GM19035 (cell line): ENCODE measurements around the gene MIER1.
"Not testable (repeated sequence)": the region's sequence is repeated elsewhere in the genome, so short reads cannot be mapped to it uniquely, and the experiment has no call there.

Source experiments
- ATAC-seq: cut with Tn5 transposase; IDR thresholded peaks from one replicate; pipeline ENCODE4 v1.9.1; 2021; ENCODE audit not compliant: unreplicated experiment

MIER1 gene

DNA sequence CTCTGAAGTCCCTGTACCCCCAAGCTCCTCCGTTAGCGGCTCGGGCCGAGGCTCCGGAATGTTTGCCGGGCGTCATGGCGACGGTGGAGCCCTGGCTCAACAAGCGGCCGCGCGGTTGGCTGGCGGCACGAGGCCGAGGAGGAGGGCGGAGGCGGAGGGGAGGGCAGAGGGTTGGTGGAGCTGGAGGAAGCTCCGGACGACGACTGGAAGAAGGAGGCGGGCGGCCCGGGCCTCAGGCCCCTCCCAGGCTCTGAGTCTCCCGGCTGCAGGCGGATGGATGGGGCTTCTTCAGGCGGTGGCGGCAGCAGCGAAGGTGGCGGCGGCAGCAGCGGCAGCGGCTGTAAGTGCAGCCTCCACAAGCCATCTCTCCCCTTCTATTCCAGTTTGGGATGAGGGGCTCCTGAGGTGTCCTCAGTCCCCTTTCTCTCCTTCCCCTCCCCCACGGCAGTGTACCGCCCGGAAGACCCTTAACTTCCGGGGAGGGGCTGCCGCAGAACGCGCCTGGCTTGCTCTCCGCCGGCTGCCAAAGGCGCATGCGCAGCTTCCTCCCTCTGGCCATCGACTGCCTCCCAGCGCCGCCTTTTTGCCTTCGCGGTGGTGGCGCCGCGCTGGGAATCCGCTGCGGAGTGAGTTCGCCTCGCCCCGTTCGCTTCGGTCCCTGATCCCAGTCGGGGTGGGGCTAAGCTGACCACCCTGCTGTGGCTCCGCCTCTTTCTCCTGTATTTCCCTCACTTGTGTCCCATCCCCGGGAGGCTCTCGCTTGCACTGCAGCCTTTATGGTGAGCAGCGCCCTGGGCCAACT is at the start of gene MIER1, which contains the start of gene DNAI4:
Gene MIER1 (plus strand): TSS at position 235 of the 802 bp plus-strand sequence. CDS start 39 bp downstream, at position 274.
Gene DNAI4 (minus strand): TSS at position 101 of the 802 bp plus-strand sequence. CDS start 25 bp downstream, at position 76.
- ATAC-seq = peak; percentile 93

DNA sequence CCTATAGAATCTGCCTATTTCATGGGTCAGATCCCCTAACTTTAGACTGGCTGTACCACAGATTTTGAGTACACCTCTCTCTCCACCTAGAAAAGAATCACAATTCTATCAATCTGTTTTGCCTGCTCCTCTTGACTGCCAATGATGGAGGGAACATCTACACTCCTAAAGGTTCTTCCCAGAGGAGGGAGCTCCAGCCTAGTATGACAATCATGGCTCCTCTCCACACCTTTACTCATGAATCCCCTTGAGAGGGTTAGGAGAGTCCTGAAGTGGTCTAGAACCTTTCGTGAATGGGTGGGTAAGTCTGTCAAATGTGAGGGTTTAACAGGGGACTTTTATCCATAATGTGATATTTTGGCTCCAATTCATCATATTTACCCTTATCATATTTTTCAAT is 48.1 kb upstream of the MIER1 start:
- ATAC-seq = no peak

DNA sequence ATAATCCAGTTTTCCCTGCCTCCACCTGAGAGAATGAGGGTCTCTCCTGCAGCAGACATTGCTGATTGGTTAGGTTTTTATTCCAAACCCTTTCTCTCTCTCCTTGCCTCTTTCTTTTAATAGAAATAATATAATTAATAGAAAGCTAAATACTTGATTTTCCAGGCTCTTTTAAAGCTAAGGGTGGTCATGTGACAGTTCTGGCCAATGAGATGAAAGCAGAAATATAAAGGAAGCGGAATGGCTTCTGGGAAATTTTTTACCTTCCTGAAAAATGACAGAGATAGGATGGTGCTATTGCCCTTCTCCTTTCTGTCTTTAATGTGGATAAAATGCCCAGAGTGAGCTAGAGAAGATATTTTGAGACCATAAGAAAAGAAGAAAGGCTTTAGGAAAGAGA is 35.8 kb upstream of the MIER1 start:
- no peak for ATAC-seq

DNA sequence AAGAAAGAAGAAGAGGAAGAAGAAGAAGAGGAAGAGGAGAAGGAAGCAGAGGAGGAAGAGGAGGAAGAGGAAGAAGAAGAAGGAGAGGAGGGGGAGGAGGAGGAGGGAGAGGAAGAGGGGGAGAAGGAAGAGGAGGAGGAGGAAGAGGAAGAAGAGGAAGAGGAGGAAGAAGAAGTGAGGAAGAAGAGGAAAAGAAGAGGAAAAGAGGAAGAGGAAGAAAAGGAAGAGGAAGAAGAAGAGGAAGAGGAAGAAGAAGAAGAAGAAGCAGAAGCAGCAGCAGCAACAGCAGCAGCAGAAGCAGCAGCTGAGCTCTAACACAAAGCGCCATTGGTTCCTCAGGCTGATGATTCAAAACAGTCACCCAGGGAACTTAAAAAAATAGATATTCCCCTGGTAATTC is 34.2 kb upstream of the MIER1 start:
- ATAC-seq = no peak

DNA sequence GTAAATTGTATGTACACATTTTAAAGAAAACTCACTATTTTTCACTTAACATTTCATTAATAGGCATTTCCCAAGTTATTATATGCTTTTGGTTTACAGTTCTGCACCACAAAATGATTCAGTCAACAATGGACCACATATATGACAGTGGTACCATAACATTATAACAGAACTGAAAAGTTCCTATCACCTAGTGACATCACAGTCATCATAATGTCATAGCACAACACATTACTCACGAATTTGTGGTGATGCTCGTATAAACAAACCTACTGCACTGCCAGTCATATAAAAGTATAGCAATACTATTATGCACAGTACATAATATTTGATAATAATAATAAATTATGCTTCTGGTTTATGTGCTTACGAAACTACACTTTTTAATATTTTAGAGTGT is 31.1 kb upstream of the MIER1 start:
- ATAC-seq = no peak

DNA sequence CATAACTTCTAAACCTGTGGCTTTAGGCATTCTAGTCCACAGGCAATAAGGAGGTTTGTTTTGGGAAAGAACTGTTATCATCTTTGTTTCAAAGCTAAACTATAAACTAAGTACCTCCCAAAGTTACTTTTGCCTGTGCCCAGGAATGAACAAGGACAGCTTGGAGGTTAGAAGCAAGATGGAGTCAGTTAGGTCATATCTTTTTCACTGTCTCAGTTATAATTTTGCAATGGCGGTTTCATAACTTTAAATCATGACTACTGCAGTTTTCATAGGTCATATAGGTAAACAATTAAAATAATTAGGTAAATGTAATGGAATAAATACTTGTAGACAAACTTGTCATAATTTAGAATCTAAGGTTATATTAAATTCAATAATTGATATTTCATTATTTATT is 9.6 kb upstream of the MIER1 start:
- not testable (repeated sequence) for ATAC-seq

DNA sequence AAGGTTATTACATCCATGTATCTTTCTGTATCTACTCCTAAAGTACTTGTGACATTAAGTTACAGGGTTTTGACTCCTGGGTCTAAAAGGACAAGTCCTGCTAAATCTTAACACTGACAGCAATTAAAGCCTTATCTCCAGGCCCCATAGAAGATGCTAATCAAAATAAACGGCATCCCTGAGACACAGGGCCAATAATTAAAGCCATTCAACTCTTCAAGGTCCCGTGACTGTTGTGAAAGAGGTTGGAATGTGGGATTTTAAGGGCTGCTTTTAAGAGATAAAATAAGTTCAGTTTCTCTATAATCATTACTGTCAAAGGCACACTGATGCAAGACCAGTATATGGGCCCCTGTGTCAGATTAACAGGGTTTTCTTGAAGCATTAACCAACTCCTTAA is 8.5 kb upstream of the MIER1 start:
- ATAC-seq = no peak

DNA sequence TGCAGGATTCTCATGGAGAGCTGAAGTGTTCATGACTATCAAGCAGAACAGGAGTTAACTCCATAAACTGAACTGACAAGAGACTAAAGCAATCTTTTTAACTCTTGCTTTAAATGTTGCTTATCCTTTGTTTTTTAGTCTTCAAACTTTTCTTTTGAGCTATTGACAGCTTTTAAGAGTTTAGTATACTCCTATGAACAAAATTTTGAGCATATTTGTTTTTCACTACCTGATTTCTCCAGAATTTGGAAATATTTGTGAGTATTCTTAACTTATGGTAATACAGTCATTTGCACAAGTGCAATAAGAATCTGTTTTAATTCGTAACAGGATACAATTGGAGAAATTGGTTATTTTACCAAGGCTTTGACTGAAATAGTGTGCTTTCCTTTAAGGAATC is 7.3 kb upstream of the MIER1 start:
- no peak for ATAC-seq

DNA sequence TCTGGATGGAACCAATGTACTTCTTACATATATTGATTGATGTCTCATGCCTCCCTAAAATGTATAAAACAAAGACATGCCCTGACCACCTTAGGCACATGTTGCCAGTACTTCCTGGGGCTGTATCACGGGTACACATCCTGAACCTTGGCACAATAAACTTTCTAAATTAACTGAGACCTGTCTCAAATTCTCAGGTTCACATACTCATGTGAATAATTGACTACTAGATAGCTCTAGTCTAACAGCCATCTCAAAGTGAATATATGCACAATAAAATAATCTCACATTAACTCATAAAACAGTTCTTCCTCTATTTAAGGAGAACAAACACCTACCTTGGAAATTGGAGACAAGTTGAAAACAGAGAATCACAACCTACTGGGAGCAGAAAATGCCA is 5.7 kb upstream of the MIER1 start:
- no peak for ATAC-seq

DNA sequence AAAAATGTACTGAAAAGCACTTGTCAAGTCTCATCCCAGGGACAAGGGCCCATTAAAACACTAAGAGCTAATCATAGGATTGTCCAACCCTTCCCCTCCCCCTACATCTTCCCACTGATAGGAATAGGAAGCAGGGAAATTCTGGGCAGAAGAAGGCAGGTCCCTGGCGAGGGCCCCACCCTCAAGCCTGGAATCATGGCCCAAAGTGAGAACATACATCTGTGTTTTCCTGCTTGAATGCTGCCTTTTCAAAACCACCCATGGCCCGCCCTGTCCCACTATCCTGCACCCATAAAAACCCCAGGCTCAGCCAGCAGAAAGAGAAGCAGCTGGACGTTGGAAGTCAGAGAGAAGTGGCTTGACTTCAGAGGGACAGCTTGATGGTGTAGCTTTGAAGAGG is 5.0 kb upstream of the MIER1 start:
- no peak for ATAC-seq

DNA sequence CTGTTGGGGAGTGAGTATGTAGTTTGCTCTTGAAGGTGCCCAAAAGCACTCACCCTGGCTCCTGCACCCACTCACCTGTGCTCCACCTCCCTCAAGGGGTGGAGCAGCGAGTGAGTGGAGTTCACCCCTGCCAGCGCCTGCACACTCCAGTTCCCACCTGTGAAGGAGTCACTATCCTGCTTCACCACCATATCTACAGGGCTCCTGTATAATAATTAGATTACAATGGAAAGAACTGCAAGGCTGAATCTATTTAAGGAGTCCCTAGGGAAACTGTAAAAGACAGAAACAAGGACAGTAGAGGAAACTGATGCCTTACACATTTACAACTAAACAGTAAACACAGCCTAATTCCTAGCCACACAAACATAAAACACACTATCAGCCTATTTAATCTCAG is 4.2 kb upstream of the MIER1 start:
- no peak for ATAC-seq

DNA sequence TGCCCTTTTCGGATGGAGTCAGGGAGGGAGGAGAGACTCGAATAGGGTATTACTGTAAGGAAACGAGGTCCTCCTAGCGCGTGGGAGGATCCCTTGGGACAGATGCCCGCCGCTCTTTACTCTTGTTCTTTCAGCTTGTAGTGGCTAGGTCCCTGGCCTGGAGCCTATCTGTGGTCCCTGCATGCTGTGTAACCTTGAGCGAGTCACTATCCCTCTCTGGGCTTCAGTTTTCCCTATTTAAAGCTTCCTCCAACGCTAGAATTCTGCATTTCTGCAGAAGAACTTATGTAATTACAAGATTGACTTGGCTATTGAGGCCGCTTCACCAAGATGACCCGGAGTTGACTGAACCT is 744 bp downstream of the MIER1 start:
- peak; percentile 2 for ATAC-seq

DNA sequence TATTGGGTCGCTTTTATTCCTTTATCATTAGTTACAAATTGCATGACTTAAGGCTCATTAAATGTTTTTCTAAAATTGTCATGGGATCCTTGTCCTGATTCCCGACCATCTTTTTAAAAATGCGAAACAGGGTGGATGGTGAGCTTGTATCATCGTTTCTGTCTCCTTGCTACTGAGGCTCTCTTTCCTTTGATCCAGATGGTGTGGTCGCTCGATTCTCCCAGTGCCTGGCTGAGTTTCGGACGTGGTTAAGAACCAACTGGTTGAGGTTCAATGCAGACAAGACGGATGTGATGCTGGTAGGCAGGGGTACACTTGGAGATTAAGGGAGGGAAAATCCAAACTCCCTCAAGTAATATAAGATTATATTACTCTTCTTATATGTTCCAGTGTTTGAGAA is 1.2 kb downstream of the MIER1 start:
- no peak for ATAC-seq

DNA sequence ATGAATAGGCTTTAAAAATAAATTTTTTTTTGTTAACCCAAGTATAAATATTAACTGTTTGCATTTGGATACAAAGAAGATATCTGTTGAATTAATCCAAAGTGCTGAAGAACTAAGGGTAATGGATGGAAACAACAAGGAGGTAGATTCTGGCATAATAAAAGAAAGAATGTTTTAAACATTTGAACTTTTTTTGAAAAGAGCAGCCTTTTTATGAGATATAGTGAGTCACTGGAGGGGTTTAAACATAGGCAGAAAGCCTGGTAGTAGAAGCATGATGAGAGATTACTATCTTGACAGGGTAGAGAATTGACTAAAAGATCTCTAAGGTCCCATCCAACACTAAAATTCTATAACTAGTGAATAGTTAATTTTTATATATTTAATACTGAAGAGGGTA is 2.7 kb downstream of the MIER1 start:
- no peak for ATAC-seq

DNA sequence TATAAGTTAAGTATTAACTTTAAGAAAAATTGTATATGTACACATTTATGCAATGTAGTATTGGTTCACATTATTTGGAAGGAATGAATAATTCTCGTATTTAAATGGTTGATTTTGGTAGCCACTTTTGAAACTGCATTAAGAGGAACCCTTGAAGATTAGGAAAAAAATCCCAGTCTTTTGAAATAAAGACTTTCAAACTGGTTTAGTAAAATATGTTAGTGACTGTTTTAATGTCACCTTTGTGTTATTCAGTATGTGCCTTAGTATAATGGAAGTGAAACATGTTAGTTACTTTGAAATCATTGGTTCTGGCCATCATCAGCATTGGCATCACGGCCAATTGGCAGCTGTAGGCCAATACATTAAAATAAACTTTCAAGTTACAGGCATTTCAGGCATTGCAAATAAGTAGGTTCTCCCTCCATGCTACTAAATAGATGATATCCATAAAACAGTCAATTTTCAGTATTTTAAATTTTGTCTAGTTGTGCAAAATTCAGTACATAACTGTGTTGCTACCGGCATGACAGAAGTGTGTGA is 4.4 kb downstream of the MIER1 start:
- no peak for ATAC-seq

DNA sequence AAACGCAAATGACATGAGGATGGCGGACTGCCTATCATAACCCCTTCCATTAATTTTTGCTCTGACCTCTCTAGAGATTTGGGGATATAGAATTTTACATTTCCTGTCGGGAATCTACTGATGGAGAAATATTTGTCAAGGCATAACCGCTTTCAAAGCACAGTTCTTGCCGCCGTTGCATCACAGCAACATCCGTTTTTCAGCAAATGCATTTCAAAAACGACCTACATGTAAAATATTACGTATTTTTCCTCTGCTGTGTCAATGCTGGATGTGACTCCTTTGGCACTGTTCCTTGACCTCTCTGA is 4.9 kb downstream of the MIER1 start:
- ATAC-seq = no peak

DNA sequence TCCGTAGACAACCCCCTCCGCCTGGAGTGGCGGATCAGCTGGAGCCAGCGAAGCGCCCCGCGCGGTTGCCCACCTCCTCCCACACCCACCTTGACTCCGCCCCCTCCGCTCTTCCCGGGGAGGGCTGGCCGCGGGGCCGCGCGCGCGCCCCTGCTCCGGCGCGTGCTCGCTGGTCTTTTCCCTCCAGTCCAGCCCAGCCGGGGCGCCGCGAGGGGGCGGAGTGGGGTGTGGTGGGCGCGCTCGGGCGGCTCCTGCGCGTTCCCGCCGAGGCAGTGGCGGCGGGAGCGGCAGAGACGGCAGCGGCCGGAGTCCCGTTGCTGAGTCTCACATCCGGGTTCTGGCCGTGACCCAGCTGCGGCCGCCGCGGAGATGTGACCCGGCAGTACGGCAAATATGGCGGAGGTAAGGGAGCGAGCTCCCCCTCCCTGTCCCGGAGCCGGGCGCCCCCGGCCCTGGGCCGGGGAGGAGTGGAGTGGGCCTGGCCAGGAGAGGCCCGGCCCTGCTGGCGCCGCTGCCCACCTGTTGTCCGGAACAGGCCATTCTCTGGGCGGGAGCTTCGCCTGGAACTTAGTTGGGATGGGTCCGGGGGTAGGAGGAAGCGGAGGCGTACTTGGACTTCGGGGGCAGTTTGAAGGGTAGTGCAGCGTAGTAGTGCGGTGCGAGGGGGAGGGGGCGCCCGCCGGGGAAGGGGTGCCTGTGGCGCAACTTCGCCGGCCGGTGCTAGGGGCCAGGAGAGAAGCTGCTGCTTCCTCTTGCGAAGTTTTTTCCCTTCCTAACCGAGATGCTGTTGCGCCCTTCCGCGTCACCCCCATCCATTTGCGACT is 5.4 kb downstream of the MIER1 start:
- peak; percentile 76 for ATAC-seq

DNA sequence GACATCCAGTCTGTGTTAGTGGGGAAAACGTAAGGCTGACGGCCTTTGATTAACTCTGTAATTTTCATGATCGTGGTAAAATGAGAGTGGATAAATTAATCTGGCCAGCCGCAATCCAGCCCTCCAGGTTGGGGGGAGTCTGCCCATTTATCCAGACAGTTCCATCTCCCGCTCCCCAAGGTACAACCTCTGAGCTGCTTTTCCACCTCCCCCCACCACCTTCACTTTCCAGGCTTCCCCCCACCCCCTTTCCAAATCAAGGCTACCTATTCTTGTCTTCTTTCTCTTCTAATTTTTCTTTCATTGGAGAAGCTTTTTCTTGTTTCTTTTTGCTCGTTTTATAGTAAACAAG is 6.0 kb downstream of the MIER1 start:
- ATAC-seq = no peak

DNA sequence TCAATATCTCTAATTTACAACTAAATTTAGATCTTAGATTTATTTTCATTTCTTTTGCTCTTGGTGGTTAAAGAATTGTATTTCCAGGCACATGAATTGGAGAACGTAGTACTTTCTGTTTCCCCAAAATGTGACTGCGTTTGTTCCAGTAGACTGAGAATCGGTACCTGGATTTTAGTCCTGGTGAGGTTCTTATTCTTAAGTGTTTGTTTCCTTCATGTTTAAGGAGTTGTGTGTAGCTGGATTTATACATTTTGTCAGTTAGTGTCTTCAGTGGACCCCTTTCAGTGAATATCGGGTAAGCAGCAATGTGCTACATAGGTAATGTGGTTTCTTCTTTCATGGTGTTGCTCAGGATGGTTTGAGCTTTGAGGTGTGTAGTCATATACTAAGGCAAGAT is 6.8 kb downstream of the MIER1 start:
- ATAC-seq = no peak

DNA sequence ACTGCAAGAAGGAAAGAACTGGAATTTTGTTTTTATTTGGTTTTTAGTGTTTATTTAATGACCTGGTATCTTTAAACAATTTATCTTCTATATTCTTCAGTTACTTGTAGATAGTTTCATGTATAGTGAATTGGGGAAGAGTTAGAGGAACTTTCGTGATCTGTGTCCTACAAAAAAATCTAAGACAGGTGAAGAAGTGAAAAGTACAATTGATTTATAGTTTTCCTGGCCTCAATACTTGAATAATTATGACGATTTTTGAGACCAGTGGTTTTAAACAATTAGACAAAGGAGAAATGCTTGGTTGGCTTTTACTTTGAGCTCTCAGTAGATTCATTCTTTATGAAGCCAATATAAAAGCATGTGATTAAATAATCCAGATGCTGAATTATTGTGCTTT is 7.5 kb downstream of the MIER1 start:
- no peak for ATAC-seq

DNA sequence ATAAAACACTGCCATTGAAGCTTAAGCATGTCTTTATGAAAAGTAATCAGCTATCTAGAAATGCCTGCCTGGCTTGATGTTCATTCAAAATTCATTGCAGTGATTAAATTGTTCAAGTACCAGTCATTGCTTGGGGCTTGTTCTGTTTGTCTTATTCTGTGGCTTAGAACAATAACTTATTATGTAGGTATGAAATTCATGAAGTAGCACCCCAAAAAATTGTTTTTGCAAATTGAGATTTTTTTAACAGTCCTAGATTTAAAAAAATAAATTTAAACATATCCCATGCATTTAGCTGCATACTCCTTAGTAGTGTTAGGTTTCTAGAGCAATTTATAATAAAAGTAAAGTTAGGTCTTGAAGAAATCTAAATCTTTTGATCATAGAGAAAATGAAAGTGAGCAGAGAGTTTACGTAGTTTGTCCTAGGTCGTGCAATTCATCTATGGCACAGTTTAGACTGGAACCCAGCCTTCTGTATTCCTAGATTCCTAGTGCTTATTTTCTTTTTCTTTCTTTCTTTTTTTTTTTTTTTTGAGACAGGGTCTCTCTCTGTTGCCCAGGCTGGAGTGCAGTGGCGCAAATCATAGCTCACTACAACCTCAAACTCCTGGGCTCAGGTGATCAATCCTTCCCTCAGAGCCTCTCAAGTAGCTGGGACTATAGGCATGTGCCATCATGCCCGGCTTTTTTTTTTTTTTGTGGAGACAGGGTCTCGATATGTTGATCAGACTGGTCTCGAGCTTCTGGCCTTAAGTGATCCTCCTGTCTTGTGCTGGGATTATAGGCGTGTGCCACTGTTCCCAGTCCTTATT is 9.3 kb downstream of the MIER1 start:
- ATAC-seq = no peak
